GM23338 (cell line): Measurements from ENCODE around the gene SORCS3.

Experiments
- EZH2 ChIP-seq: fragments of 200-600 bp; sonication (generic); IDR thresholded peaks from one replicate; pipeline ENCODE4 v1.8.0; 2017; ENCODE audit warnings: antibody characterized with exemption, mild to moderate bottlenecking, low read depth; ENCODE audit not compliant: unreplicated experiment
- REST ChIP-seq: IDR thresholded peaks from one replicate; pipeline ENCODE4 v1.6.1; 2018; ENCODE audit warnings: antibody characterized with exemption; ENCODE audit not compliant: unreplicated experiment
- TF ChIP-seq, protein P1 (sequence below), 2 experiments: fragments of 200-600 bp in 1 of 2; sonication (generic) in 1 of 2; conservative IDR thresholded peaks; 2 replicates each; pipeline versions ENCODE4 v1.5.1 to v1.6.1; 2016 to 2017; ENCODE audit warnings: antibody characterized with exemption in 2 of 2, low read depth in 2 of 2, mild to moderate bottlenecking in 2 of 2, moderate library complexity in 1 of 2

DNA sequence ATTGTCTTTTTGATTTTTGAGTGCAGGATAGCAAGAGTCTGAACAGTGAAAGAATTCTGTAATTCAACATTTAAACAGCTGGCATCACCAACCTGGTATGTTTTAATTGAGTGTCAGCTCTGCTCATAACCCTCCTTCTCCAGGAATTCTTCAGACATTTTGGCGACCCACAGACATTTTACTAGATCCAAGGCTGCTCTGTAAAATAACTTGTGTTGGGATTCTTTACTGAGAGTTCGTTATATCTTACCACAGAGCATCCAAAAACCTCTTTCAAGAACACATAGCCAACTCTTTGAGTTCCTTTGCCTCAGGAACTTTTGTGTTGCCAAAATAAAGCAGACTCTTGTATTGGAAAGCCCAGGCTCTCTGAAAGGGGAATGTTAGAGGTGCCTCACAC, 27.7 kb upstream of the SORCS3 start:
- TF ChIP-seq, protein P1, sequence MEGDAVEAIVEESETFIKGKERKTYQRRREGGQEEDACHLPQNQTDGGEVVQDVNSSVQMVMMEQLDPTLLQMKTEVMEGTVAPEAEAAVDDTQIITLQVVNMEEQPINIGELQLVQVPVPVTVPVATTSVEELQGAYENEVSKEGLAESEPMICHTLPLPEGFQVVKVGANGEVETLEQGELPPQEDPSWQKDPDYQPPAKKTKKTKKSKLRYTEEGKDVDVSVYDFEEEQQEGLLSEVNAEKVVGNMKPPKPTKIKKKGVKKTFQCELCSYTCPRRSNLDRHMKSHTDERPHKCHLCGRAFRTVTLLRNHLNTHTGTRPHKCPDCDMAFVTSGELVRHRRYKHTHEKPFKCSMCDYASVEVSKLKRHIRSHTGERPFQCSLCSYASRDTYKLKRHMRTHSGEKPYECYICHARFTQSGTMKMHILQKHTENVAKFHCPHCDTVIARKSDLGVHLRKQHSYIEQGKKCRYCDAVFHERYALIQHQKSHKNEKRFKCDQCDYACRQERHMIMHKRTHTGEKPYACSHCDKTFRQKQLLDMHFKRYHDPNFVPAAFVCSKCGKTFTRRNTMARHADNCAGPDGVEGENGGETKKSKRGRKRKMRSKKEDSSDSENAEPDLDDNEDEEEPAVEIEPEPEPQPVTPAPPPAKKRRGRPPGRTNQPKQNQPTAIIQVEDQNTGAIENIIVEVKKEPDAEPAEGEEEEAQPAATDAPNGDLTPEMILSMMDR (conservative IDR thresholded peaks at IDR 0.05; ENCODE audit: low read depth in 2 of 2): no peak
- TF ChIP-seq EZH2: no peak
- TF ChIP-seq REST: no peak
